HepG2 (cell line): Measurements from ENCODE around the gene DNPEP. TPM values are rescaled to one million over a fixed set of nuclear protein-coding genes. Genes with fewer than 3 reads are reported as not detected.

ENCODE experiments used
- ATAC-seq: fragments of 200-7000 bp; cut with Tn5 transposase; 3 replicates; pipeline ENCODE4 v1.9.1; 2020; ENCODE audit warnings: mild to moderate bottlenecking, moderate library complexity
- BruUV-seq: library from RNA; stranded (reverse); fragments of 400-500 nt; replicated peaks from 2 replicates; lab custom pipeline; 2021; lab: Mats Ljungman, UMichigan
- CTCF ChIA-PET: fragments of 300-600 bp; formaldehyde crosslinking; extraction: SDS; loops from one replicate; lab custom pipeline; 2021; ENCODE audit warnings: low total read pairs, inconsistent platforms, low intra/inter-chr PET ratio; lab: Yijun Ruan, JAX
- POLR2A ChIA-PET: fragments of 350-600 bp; sonication (Branson Sonifier 250); formaldehyde crosslinking; loops from one replicate; lab custom pipeline; 2020; ENCODE audit warnings: antibody characterized with exemption, inconsistent platforms; lab: Yijun Ruan, JAX
- DNase-seq: peaks from one replicate; pipeline ENCODE4 v3.0.0-alpha.2; 2015; ENCODE audit warnings: low spot score
- FAIRE-seq: peaks from 3 replicates; lab custom pipeline; 2011; peaks lifted over from hg19 to GRCh38; lab: Jason Lieb, UNC
- H2AFZ ChIP-seq: one replicate; pipeline ENCODE4 v1.6.1; 2011; ENCODE audit warnings: low read length, inconsistent platforms
- H3K27ac ChIP-seq: fragments of 300-600 bp; 3 replicates; pipeline ENCODE4 v1.8.0; 2011; ENCODE audit warnings: mixed run types, mild to moderate bottlenecking, mixed read lengths, low read length, inconsistent platforms; ENCODE audit not compliant: insufficient read depth; ENCODE audit errors: extremely low read length
- H3K27me3 ChIP-seq, 2 experiments: fragments of 200-600 bp in 1 of 2; 2 replicates in 1 of 2; 3 replicates in 1 of 2; pipeline versions ENCODE4 v1.6.0 to v1.8.0; 2011; ENCODE audit warnings: low read length in 2 of 2, mild to moderate bottlenecking in 2 of 2, moderate library complexity in 2 of 2, inconsistent platforms in 1 of 2; ENCODE audit not compliant: insufficient read depth in 2 of 2, control insufficient read depth in 1 of 2
- H3K36me3 ChIP-seq, 2 experiments: fragments of 200-600 bp in 1 of 2; replicated peaks in 1 of 2; 2 replicates in 1 of 2; 3 replicates in 1 of 2; pipeline versions ENCODE4 v1.5.1 to v1.8.0; 2011; ENCODE audit warnings: low read length in 2 of 2, inconsistent platforms in 1 of 2; ENCODE audit not compliant: insufficient read depth in 2 of 2, control insufficient read depth in 1 of 2
- H3K4me1 ChIP-seq: 2 replicates; pipeline ENCODE4 v1.5.1; 2012; ENCODE audit warnings: low read length, inconsistent platforms; ENCODE audit not compliant: insufficient read depth
- H3K4me2 ChIP-seq: 2 replicates; pipeline ENCODE4 v1.6.0; 2011; ENCODE audit warnings: low read depth, low read length, inconsistent platforms
- H3K4me3 ChIP-seq, 3 experiments: fragments of 200-600 bp in 1 of 3; sonication (generic), shearing (Covaris generic) in 1 of 3; replicated peaks in 1 of 3; 2 replicates each; pipeline ENCODE4 v1.5.1; 2011 to 2016; ENCODE audit warnings: low read length in 3 of 3, inconsistent platforms in 2 of 3, low read depth in 2 of 3, mild to moderate bottlenecking in 2 of 3, control low read depth in 1 of 3, mixed read lengths in 1 of 3; ENCODE audit not compliant: insufficient read depth in 1 of 3
- H3K79me2 ChIP-seq: one replicate; pipeline ENCODE4 v1.6.1; 2011; ENCODE audit warnings: low read length, inconsistent platforms; ENCODE audit not compliant: insufficient read depth
- H3K9ac ChIP-seq: 2 replicates; pipeline ENCODE4 v1.6.0; 2011; ENCODE audit warnings: mild to moderate bottlenecking, low read depth, low read length, inconsistent platforms; ENCODE audit not compliant: insufficient read depth
- H3K9me3 ChIP-seq: 2 replicates; pipeline ENCODE4 v1.5.1; 2012; ENCODE audit warnings: mild to moderate bottlenecking, low read length
- H4K20me1 ChIP-seq: 2 replicates; pipeline ENCODE4 v1.6.0; 2011; ENCODE audit warnings: inconsistent platforms, mild to moderate bottlenecking, low read length, moderate library complexity; ENCODE audit not compliant: insufficient read depth
- KDM6A ChIP-seq: IDR thresholded peaks from 2 replicates; pipeline ENCODE4 v1.6.1; 2016; ENCODE audit warnings: low read depth
- MAFF ChIP-seq: IDR thresholded peaks from 2 replicates; pipeline ENCODE4 v1.6.1; 2011; ENCODE audit warnings: low read depth, low read length, improper control_type of control experiment
- RARA ChIP-seq: IDR thresholded peaks from 2 replicates; pipeline ENCODE4 v1.6.1; 2016; ENCODE audit warnings: missing genetic modification reagents, missing compliant biosample characterization
- RXRB ChIP-seq: IDR thresholded peaks from 2 replicates; pipeline ENCODE4 v1.6.1; 2016; ENCODE audit warnings: borderline replicate concordance, missing genetic modification reagents, missing compliant biosample characterization
- SALL2 ChIP-seq: sonication (generic); formaldehyde crosslinking; IDR thresholded peaks from 2 replicates; pipeline ENCODE4 v1.8.1; 2023; ENCODE audit warnings: mild to moderate bottlenecking, missing genetic modification reagents, inconsistent platforms
- SMARCE1 ChIP-seq: fragments of 450-650 bp; IDR thresholded peaks from 2 replicates; pipeline ENCODE4 v1.6.1; 2017; ENCODE audit warnings: borderline replicate concordance
- ZFP36 ChIP-seq: fragments of 150-350 bp; IDR thresholded peaks from 2 replicates; pipeline ENCODE4 v1.6.1; 2018; ENCODE audit warnings: borderline replicate concordance, low read length, low read depth; ENCODE audit not compliant: partially characterized antibody
- ZNF335 ChIP-seq: sonication (generic); formaldehyde crosslinking; IDR thresholded peaks from 2 replicates; pipeline ENCODE4 v1.4.0; 2020; ENCODE audit warnings: missing genetic modification reagents
- ZNF33A ChIP-seq: sonication (generic); formaldehyde crosslinking; IDR thresholded peaks from 2 replicates; pipeline ENCODE4 v1.5.1; 2020; ENCODE audit warnings: missing genetic modification reagents, mild to moderate bottlenecking, moderate library complexity, borderline replicate concordance
- ZNF441 ChIP-seq: sonication (generic); formaldehyde crosslinking; IDR thresholded peaks from 2 replicates; pipeline ENCODE4 v1.7.0; 2021; ENCODE audit warnings: missing genetic modification reagents, borderline replicate concordance
- WGBS: methylation state at CpG from one replicate; pipeline ENCODE4 v1.1.6; 2017; ENCODE audit warnings: low lambda C conversion rate; 5-methylcytosine and 5-hydroxymethylcytosine counted together
- in situ Hi-C: cut with HindIII; loops from 2 replicates; pipeline ENCODE4 v1.10.0; 2017; ENCODE audit warnings: low pct_unique_long_range_greater_than_20kb; ENCODE audit not compliant: extremely low pct_ligation_motif_present
- intact Hi-C: fragments of 100-400 bp; cut with micrococcal nuclease; formaldehyde crosslinking; loops from one replicate; pipeline ENCODE4 v1.10.0; 2022; ENCODE audit not compliant: unreplicated experiment
- polyA plus RNA-seq, 8 experiments: library from polyadenylated mRNA; depleted of rRNA in 3 of 8; stranded (reverse) in 7 of 8; unstranded in 1 of 8; fragments of >200 nt; fragmentation: Illumina TruSeq in 4 of 8; extraction: Trizol in 4 of 8; gene quantifications; 2 replicates each; pipeline versions ENCODE4 v1.2.1 to v1.2.3, GENCODE V29; 2011 to 2016; ENCODE audit warnings: low read depth in 4 of 8, missing spikeins in 1 of 8, mixed read lengths in 1 of 8; ENCODE audit not compliant: insufficient read depth in 1 of 8
- total RNA-seq, 5 experiments: library from RNA; depleted of rRNA; stranded (reverse); fragments of >200 nt; fragmentation: Illumina TruSeq; extraction: Trizol; gene quantifications; 2 replicates each; pipeline ENCODE4 v1.2.3, GENCODE V29; 2016; ENCODE audit warnings: low read depth in 1 of 5
- TF ChIP-seq, protein P1 (sequence below): sonication (generic); formaldehyde crosslinking; IDR thresholded peaks from 2 replicates; pipeline ENCODE4 v1.4.0; 2020; ENCODE audit warnings: mild to moderate bottlenecking, missing genetic modification reagents
- TF ChIP-seq, protein P2 (sequence below): sonication (generic); formaldehyde crosslinking; IDR thresholded peaks from 2 replicates; pipeline ENCODE4 v1.9.0; 2021; ENCODE audit warnings: missing genetic modification reagents, borderline replicate concordance

Gene DNPEP
- total and polyA plus RNA-seq, 2 of the 13 experiments (the other 11 are each of a cell fraction or from before 2014, with no cell fraction given) = 104 to 109 TPM

DNA sequence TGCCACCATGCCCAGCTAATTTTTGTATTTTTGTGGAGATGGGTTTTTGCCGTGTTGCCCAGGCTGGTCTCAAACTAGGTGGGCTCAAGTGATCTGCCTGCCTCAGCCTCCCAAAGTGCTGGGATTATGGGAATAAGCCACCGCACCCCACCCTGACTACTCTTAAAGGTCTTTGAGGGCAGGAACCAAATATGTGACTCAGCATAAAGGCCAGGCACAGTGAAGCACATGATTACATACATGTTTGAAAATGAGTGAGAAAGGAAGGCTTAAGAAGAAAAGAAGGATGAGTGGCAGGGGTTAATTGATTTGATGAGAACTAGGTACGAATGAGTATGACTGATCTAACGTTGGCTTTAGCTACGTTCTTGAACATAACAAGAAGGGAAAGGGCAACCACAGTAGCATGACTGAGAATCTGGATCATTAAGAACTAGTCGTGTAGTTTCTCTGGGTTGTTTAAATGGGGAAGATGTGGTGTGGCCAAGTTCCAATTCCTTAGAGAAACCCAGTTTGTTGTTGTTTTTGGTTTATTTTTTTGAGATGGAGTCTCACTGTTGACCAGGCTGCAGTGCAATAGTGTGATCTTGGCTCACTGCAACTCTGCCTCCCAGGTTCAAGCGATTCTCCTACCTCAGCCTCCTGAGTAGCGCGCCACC lies 61.9 kb downstream of the DNPEP start (continued):
- peak; percentile 37 for TF ChIP-seq MAFF

DNA sequence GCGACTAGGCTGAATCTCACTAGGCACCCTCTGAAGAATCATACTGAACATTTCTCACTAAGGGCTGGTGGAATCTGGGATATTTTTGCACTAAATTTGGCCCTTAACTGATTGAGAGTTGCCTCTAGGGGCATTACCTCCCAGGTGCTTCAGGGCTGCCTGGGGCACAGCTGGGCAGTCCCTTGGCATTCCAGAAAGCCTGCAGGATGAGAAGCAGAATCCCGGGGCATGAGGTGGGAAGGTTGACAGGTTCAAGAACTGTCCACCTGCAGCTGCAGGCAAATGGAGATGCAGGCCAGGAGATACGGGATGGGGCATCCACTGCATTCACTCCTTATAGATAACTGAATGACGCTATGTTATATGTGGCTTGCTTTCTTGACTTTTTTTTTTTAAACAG lies 62.6 kb downstream of the DNPEP start:
- Histone ChIP-seq H4K20me1 (no peaks in the 10 kb centered on the region; the same call in 1 of the 2 replicates), H3K9me3 (no peaks in the 10 kb centered on the region), H3K79me2 (no peaks in the 10 kb centered on the region), H3K36me3 (no peaks in the 10 kb centered on the region), H3K27me3 (no peaks in the 10 kb centered on the region; a peak in 2 of 5 replicates), H3K4me1 (no peaks in the 10 kb centered on the region), H2AFZ (no peak overlapping the region), H3K4me3 (no peak overlapping the region), H3K9ac (no peak overlapping the region), H3K4me2 (no peak overlapping the region), H3K27ac (no peak overlapping the region)
- DNase-seq (no peak), ATAC-seq (no peak), FAIRE-seq (no peak)
- TF ChIP-seq KDM6A = no peak
- TF ChIP-seq ZFP36 = no peak
- no peak for TF ChIP-seq SMARCE1
- TF ChIP-seq, protein P1, sequence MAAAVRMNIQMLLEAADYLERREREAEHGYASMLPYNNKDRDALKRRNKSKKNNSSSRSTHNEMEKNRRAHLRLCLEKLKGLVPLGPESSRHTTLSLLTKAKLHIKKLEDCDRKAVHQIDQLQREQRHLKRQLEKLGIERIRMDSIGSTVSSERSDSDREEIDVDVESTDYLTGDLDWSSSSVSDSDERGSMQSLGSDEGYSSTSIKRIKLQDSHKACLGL (CRISPR knock-in tag) = no peak
- TF ChIP-seq ZNF441 (CRISPR knock-in tag) = no peak
- no peak for TF ChIP-seq RARA (CRISPR knock-in tag)
- TF ChIP-seq ZNF33A (CRISPR knock-in tag) = no peak
- no peak for TF ChIP-seq RXRB (CRISPR knock-in tag)
- TF ChIP-seq, protein P2, sequence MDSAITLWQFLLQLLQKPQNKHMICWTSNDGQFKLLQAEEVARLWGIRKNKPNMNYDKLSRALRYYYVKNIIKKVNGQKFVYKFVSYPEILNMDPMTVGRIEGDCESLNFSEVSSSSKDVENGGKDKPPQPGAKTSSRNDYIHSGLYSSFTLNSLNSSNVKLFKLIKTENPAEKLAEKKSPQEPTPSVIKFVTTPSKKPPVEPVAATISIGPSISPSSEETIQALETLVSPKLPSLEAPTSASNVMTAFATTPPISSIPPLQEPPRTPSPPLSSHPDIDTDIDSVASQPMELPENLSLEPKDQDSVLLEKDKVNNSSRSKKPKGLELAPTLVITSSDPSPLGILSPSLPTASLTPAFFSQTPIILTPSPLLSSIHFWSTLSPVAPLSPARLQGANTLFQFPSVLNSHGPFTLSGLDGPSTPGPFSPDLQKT (CRISPR knock-in tag) = no peak
- no peak for TF ChIP-seq SALL2
- no peak for TF ChIP-seq ZNF335
- ChIA-PET CTCF (no interaction called here), POLR2A (no interaction called here)
- in situ Hi-C loops (no loop called here), intact Hi-C loops (no loop called here)
- WGBS = 3% methylated on average over 4 of the region's 4 CpGs
- BruUV-seq = no TSS peak
